GM18505 (cell line): ENCODE data around the gene UGT1A7.
"Not testable (repeated sequence)": the region's sequence is repeated elsewhere in the genome, so short reads cannot be mapped to it uniquely, and the experiment has no call there.

Experiments used
- ATAC-seq: cut with Tn5 transposase; IDR thresholded peaks from one replicate; pipeline ENCODE4 v1.9.1; 2021; ENCODE audit not compliant: unreplicated experiment
- POLR2A ChIP-seq: IDR thresholded peaks from 4 replicates; pipeline ENCODE4 v1.6.1; 2011; ENCODE audit warnings: borderline replicate concordance; ENCODE audit not compliant: insufficient read depth, insufficient read length; ENCODE audit errors: extremely low read depth

The UGT1A7 gene

DNA sequence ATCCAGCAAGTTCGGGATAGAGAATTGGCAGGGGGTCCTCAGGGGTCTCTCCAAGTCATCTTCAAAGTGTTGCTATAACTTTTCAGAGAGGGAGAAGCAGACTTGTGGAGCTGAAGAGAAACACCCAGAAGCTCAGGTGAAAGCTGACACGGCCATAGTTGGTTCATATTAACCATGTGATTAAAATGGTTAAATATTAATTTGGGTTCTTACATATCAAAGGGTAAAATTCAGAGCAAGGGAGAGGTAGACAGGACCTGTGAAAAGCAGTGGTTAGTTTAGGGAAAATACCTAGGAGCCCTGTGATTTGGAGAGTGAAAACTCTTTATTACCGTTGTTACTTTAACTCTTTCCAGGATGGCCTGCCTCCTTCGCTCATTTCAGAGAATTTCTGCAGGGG lies 10.9 kb downstream of the UGT1A7 start, which contains the start of gene UGT1A6:
Gene UGT1A6, plus strand, starts transcription at position 243 of the 400 bp plus-strand sequence. Its CDS starts 115 bp downstream, at position 358.
- TF ChIP-seq POLR2A, result no peak
- no peak for ATAC-seq

DNA sequence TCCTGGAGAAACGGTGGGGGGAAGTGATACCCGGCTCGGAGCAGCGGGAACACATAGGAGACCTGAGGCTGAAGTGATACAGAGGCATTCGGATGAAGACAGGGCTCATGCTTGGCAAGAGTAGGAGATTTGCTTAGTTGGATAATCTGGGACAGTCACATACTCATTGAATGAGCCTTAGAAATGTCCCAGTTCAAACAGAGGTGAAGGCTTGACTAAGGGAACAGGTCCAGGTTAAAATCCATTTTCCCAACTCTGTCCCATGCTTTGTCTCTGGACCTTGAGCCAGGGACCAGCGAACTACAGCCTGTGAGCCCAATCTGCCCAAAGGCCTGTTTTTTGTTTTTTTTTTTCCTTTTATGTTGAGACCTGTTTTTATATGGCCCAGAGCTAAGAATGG lies 12.3 kb downstream of the UGT1A7 start:
- ATAC-seq, result no peak
- no peak for TF ChIP-seq POLR2A

DNA sequence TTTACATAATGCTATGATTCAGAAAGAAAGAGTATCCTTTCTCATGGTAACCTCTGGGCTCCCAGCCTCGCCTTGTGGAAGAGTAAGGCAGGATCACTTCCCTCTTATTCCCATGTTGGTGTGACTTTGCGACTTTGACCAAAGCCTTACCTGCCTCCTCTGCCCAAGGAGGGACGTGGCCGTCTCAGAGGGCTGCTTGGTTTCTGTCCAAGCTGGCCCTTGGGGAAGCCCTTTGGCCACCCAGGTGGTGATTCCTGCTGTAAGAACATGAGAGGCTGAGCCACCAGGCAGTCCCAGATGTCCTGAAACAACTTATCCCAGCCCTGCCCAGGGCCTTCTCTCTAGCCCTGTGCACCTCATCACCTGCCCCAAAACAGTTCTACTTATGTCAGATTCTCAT lies 17.0 kb downstream of the UGT1A7 start:
- no peak for TF ChIP-seq POLR2A
- ATAC-seq, result no peak

DNA sequence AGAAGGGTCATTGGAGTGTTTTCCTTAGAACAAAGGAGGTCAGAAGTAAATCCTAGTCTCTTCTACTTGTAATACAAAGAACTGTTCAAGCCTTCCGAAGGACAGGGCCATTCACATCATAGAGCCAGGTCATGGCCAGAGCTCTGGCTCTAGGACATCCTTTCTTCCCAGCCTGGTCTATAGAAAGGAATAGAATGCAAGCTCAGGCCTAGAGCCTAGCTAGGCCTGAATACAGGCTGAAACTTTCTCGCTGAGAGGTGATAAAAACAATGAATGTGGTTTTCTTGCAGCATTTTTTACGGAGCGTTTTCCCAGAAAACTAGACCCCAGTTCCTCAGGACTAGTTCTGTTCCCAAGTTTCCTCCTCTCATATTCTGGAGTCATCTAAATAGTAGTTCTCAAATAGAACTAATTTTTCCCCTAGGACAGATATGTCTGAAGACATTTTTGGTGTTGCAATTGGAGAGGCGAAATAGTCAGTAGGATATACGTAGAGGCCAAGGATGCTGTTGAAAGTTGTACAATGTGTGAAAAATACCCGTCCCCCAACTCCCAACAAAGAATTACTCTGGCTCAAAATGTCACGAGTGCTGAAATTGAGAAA lies 17.8 kb downstream of the UGT1A7 start:
- no peak for TF ChIP-seq POLR2A
- ATAC-seq, result no peak

DNA sequence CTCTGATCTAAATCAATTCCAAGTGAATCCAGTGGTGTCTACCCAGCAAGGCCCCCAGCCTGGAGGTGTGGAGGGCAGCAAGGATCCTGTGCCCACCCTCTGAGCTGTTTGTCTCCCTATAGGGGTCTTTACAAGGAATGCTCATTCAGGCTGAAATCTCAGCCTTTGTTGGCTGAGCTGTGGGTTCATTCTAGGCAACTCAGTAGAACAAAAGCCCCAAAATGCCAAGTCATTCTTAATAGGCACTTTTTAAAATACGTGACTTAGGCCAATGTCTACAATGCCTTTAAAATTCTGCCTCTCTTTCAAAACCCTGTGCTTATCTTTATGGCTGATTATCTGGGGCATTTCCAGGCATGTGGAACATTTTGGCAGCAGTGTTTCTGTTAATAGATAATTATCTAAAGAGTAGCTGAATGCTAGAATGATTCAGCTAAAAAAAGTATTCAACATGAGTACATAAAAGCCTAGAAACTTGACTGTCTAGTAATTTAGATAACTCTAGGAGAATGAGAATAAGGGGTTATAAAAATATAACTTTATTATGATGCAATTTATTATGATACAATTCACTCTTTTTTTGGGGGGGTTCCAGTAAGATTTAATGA lies 18.4 kb downstream of the UGT1A7 start:
- no peak for ATAC-seq
- TF ChIP-seq POLR2A, result no peak

DNA sequence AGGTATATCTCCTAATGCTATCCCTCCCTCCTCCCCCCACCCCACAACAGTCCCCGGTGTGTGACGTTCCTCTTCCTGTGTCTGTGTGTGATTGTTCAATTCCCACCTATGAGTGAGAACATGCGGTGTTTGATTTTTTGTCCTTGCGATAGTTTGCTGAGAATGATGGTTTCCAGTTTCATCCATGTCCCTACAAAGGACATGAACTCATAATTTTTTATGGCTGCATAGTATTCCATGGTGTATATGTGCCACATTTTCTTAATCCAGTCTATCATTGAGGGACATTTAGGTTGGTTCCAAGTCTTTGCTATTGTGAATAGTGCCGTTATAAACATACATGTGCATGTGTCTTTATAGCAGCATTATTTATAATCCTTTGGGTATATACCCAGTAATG lies 19.1 kb downstream of the UGT1A7 start:
- not testable (repeated sequence) for ATAC-seq

DNA sequence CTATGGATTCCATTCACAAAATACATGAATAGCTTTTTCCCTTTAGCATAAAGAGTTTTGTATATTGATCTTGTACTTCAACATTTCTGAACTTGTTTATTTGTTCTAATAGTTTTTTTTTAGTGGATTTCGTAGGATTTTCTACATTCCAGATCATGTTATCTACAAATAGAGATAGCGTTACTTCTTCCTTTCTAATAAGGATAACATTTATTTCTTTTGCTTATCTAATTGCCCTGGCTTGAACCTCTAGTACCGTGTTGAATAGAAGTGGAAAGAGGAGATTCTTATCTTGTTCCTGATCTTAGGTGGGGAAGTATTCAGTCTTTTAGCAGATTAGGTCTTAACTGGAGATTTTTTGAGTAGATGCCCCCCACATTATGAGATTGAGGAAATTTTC lies 20.5 kb downstream of the UGT1A7 start:
- no peak for ATAC-seq
- no peak for TF ChIP-seq POLR2A

DNA sequence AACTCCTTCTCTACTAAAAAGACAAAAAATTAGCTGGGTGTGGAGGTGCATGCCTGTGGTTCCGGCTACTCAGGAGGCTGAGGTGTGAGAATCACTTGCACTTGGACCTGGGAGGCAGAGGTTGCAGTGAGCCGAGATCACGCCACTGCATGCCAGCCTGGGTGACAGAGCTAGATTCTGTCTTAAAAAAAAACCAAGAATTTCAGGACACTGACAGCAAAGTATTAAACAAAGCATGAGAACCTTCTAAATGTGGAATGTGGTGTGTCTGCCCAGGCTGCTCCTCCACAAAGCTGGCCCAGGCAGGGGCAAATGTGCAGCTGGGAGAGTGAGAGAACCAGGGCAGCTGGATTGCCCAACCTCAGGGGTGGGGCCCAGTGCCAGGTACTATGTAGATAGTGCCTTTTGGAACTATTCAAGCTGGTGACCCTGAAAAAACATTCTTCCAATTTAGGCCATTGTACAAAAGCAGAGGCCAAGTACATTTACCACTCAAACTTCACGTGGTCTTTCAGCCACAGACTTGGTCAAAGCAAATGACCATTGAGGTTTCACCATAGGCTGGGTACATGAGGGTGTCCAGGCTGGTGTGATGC lies 24.3 kb downstream of the UGT1A7 start:
- TF ChIP-seq POLR2A, result no peak
- ATAC-seq, result no peak

DNA sequence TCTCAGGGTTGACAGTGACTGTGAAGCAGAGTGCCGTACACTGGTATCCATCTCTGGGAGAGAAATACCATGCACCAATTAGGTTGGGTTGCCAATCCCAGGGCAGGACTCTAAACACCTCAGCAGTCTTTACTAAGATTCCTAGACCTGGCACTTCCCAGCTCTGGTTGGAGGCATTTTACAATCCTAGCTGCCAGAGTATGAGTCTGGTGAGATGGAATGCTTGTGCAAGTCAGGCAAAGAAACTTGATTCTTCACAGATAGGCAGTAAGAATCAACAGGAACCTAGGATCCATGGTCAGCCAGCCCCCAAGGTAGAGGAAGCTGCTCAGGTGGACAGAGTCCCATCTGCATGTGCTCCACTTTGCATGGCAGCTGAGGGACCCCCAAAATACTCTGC lies 25.0 kb downstream of the UGT1A7 start:
- TF ChIP-seq POLR2A, result no peak
- no peak for ATAC-seq

DNA sequence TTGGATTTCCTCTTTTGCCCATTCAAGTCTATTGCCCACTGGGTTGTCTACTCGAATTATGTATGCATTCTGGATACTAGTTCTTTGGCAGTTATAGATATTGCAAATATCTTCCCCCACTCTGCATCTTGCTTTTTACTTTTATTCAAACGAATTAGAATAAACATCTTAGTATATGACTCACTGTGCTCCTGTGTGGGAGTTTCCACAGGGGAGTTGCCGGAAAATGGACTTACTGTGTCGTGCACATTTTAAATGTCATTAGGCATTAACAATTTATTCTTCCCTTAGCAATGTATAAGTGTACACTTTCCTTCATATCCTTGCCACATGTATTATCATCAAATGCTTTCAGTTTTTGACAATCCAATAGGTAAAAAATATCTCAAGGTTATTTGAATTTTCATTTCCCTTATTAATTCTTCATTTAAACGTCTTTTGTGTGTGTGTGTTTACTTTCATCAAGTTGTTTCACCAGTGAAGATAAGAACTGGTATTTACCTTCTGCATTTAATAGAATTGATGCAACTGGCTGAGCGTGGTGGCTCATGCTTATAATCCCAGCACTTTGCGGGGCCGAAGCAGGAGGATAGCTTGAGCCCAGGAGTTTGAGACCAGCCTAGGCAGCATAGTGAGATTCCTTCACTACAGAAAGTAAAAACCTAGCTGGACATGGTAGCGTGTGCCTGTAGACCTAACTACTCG lies 26.4 kb downstream of the UGT1A7 start:
- ATAC-seq, result no peak
- no peak for TF ChIP-seq POLR2A

DNA sequence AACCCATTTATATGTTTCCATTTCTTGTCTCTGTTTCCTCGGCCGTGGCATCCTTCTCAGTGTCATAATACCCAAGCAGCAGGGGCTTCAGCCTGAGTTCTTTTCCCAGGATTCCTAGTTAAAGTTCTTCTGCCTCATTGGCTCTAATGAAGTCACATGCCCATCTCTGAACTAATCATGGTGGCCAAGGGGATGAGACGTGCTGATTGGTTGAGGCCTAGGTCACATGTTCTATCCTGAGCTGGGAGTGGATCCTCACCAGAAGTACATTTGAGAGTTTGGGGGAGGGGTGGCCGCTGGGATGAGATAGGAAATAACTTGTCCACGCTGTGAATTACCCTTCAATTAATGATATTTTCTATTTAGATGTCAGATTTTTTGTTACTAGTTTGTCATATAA lies 27.2 kb downstream of the UGT1A7 start:
- ATAC-seq, result no peak
- no peak for TF ChIP-seq POLR2A

DNA sequence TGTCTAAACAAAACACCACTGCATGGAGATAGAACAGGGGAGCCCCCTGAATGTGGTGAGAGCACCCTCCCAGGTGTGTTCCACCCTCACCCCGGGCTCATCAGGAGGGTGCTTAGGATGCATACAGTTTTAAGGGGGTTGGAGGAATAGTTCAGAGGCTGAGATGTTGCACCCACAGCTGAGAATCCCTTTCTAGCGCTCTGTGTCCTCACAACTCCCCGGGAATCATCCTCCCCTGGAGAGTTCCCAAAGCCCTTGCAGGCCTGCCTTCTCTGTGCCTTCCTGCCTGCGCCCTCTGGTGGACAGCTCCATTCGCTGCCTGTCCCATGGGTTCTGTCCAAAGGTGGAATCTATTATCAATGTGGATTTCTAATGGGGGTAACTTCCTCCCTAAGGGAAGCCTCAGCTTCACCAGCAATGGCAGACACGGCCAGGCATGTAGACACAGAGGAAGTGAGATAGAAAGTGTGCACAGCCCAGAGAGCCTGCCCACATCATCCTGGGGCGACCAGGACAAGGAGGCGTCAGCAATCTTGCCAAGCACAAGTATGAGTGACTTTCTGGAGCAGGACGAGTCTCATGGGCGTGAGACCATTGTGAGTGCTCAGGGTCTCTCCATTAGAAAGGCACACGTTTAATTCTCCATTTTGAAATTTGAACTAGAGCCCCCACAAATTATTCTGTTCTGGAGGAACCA lies 29.8 kb downstream of the UGT1A7 start:
- ATAC-seq, result no peak
- no peak for TF ChIP-seq POLR2A

DNA sequence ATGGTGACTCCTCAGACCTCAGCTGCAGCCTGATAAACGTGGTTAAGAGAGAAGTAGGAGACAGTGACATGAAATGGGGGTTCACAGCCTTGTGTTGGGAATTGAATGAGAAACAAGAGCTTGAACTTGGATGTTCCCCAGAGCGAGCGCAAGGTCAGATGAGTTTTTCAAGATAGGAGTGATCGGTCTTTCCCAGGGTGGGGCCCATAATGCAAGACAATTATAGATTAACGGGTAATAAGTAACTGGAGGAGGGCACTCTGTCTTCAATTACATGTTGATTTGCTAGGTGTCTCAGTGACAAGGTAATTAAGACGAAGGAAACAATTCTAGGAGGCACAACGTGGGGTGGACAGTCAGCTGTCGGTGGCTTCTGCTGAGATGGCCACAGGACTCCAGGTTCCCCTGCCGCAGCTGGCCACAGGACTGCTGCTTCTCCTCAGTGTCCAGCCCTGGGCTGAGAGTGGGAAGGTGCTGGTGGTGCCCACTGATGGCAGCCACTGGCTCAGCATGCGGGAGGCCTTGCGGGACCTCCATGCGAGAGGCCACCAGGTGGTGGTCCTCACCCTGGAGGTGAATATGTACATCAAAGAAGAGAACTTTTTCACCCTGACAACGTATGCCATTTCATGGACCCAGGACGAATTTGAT lies 31.0 kb downstream of the UGT1A7 start, which contains the start of gene UGT1A5:
Gene UGT1A5, plus strand, starts transcription at position 297 of the 651 bp plus-strand sequence. Its CDS starts 85 bp downstream, at position 382.
- no peak for ATAC-seq
- TF ChIP-seq POLR2A, result no peak

DNA sequence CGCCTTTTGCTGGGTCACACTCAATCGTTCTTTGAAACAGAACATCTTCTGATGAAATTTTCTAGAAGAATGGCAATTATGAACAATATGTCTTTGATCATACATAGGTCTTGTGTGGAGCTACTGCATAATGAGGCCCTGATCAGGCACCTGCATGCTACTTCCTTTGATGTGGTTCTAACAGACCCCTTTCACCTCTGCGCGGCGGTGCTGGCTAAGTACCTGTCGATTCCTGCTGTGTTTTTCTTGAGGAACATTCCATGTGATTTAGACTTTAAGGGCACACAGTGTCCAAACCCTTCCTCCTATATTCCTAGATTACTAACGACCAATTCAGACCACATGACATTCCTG lies 31.5 kb downstream of the UGT1A7 start:
- no peak for TF ChIP-seq POLR2A

DNA sequence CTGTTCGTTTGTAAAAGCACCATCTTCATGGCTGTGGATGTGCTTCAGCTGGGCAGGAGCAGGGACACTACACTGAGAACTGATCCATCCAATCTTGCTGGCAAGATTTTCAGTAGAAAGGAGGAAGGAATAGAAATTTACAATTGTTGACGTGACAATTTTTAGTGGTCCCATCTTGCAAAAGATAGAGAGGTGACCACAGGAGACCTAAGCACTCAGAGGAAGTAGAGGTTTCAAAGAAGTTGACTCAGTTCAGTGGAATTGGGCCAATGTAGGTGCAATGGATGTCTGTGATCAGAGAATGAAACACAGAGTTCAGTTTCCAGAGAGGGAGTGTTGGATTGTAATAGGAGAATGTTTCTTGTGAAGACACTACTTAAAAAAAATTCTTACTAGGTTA lies 32.4 kb downstream of the UGT1A7 start:
- ATAC-seq, result no peak

More for the DNA sequence above, 31.5 kb downstream of the UGT1A7 start:
- ATAC-seq, result no peak

More for the DNA sequence above, 32.4 kb downstream of the UGT1A7 start:
- TF ChIP-seq POLR2A, result no peak
